H9 (cell line): ENCODE results near the gene SLC24A1. TPM values are rescaled to one million over a fixed set of nuclear protein-coding genes. Genes with fewer than 3 reads are reported as not detected.

Experiments
- DNase-seq: peaks from one replicate; pipeline ENCODE4 v3.0.0-alpha.2; 2017
- H2AFZ ChIP-seq: one replicate; pipeline ENCODE4 v1.6.1; 2013; ENCODE audit warnings: mild to moderate bottlenecking, low read length, control low read depth, moderate library complexity
- H2AK5ac ChIP-seq: 2 replicates; pipeline ENCODE4 v1.6.1; 2013; ENCODE audit warnings: low read length, control low read depth, mixed read lengths; ENCODE audit not compliant: insufficient read length
- H2BK120ac ChIP-seq: one replicate; pipeline ENCODE4 v1.6.1; 2013; ENCODE audit warnings: low read depth, mild to moderate bottlenecking, low read length, control low read depth, inconsistent platforms; ENCODE audit not compliant: poor library complexity, severe bottlenecking
- H2BK12ac ChIP-seq: 2 replicates; pipeline ENCODE4 v1.6.1; 2013; ENCODE audit warnings: low read length, control low read depth, mixed read lengths, low read depth; ENCODE audit not compliant: insufficient read length
- H2BK15ac ChIP-seq: 2 replicates; pipeline ENCODE4 v1.6.1; 2013; ENCODE audit warnings: low read depth, low read length, control low read depth
- H2BK20ac ChIP-seq: one replicate; pipeline ENCODE4 v1.6.1; 2013; ENCODE audit warnings: low read depth, mild to moderate bottlenecking, low read length, control low read depth, inconsistent platforms; ENCODE audit not compliant: poor library complexity, severe bottlenecking
- H2BK5ac ChIP-seq: 2 replicates; pipeline ENCODE4 v1.6.1; 2013; ENCODE audit warnings: low read length, control low read depth, mixed read lengths; ENCODE audit not compliant: insufficient read length
- H3K14ac ChIP-seq: 2 replicates; pipeline ENCODE4 v1.6.1; 2013; ENCODE audit warnings: low read length, control low read depth; ENCODE audit not compliant: insufficient read depth
- H3K18ac ChIP-seq: 2 replicates; pipeline ENCODE4 v1.6.1; 2013; ENCODE audit warnings: low read depth, mild to moderate bottlenecking, mixed read lengths, low read length, control low read depth; ENCODE audit not compliant: insufficient read length
- H3K23ac ChIP-seq: 2 replicates; pipeline ENCODE4 v1.6.1; 2013; ENCODE audit warnings: low read length, control low read depth, mixed read lengths, low read depth; ENCODE audit not compliant: insufficient read length
- H3K23me2 ChIP-seq: 2 replicates; pipeline ENCODE4 v1.6.1; 2013; ENCODE audit warnings: low read depth, mild to moderate bottlenecking, mixed read lengths, low read length, control low read depth; ENCODE audit not compliant: insufficient read length, poor library complexity, severe bottlenecking
- H3K27ac ChIP-seq: 2 replicates; pipeline ENCODE4 v1.5.1; 2013; ENCODE audit warnings: low read length, control low read depth, mixed read lengths, low read depth; ENCODE audit not compliant: insufficient read length
- H3K27me3 ChIP-seq: 2 replicates; pipeline ENCODE4 v1.6.1; 2013; ENCODE audit warnings: low read length, control low read depth, inconsistent platforms; ENCODE audit not compliant: insufficient read depth
- H3K4ac ChIP-seq: 2 replicates; pipeline ENCODE4 v1.6.1; 2013; ENCODE audit warnings: low read depth, mild to moderate bottlenecking, control low read depth, inconsistent platforms, low read length, moderate library complexity
- H3K4me1 ChIP-seq: 2 replicates; pipeline ENCODE4 v1.6.1; 2013; ENCODE audit warnings: low read length, control low read depth, inconsistent platforms; ENCODE audit not compliant: insufficient read depth
- H3K4me2 ChIP-seq: 2 replicates; pipeline ENCODE4 v1.6.1; 2013; ENCODE audit warnings: low read length, control low read depth, mixed read lengths; ENCODE audit not compliant: insufficient read length, insufficient read depth
- H3K56ac ChIP-seq: 2 replicates; pipeline ENCODE4 v1.6.1; 2013; ENCODE audit warnings: low read depth, mild to moderate bottlenecking, mixed read lengths, low read length, control low read depth; ENCODE audit not compliant: insufficient read length
- H3K79me1 ChIP-seq: 2 replicates; pipeline ENCODE4 v1.6.1; 2013; ENCODE audit warnings: low read depth, mild to moderate bottlenecking, moderate library complexity, low read length, control low read depth, inconsistent platforms; ENCODE audit not compliant: insufficient read depth, poor library complexity, severe bottlenecking
- H3K79me2 ChIP-seq: 2 replicates; pipeline ENCODE4 v1.6.1; 2013; ENCODE audit warnings: low read length, control low read depth, inconsistent platforms; ENCODE audit not compliant: insufficient read depth
- H3K9ac ChIP-seq: 2 replicates; pipeline ENCODE4 v1.6.1; 2013; ENCODE audit warnings: low read length, control low read depth, mixed read lengths; ENCODE audit not compliant: insufficient read length; ENCODE audit errors: extremely low read depth
- H3K9me3 ChIP-seq: one replicate; pipeline ENCODE4 v1.6.1; 2013; ENCODE audit warnings: low read depth, low read length, inconsistent platforms; ENCODE audit not compliant: control insufficient read depth
- H3T11ph ChIP-seq: one replicate; pipeline ENCODE4 v1.6.1; 2013; ENCODE audit warnings: mild to moderate bottlenecking, low read length, control low read depth, inconsistent platforms
- H4K20me1 ChIP-seq: one replicate; pipeline ENCODE4 v1.6.1; 2013; ENCODE audit not compliant: control insufficient read depth, insufficient read length, insufficient read depth
- H4K5ac ChIP-seq: 2 replicates; pipeline ENCODE4 v1.6.1; 2013; ENCODE audit warnings: low read depth, mild to moderate bottlenecking, mixed read lengths, low read length, control low read depth; ENCODE audit not compliant: insufficient read length
- H4K8ac ChIP-seq: replicated peaks from 2 replicates; pipeline ENCODE4 v1.6.1; 2013; ENCODE audit warnings: low read length, control low read depth, mixed read lengths, low read depth; ENCODE audit not compliant: insufficient read length
- H4K91ac ChIP-seq: 2 replicates; pipeline ENCODE4 v1.6.1; 2013; ENCODE audit warnings: low read depth, mild to moderate bottlenecking, moderate library complexity, mixed read lengths, low read length, control low read depth; ENCODE audit not compliant: insufficient read length
- H3K27ac Mint-ChIP-seq, 3 experiments: 2 replicates in 2 of 3; 3 replicates in 1 of 3; pipeline ENCODE4 v1.8.0; 2020 to 2021; ENCODE audit warnings: mixed read lengths in 3 of 3, mild to moderate bottlenecking in 1 of 3, moderate library complexity in 1 of 3
- H3K27me3 Mint-ChIP-seq: 2 replicates; pipeline ENCODE4 v1.8.0; 2021; ENCODE audit warnings: low read depth, mild to moderate bottlenecking, moderate library complexity, mixed read lengths
- H3K36me3 Mint-ChIP-seq, 3 experiments: 2 replicates in 2 of 3; 3 replicates in 1 of 3; pipeline ENCODE4 v1.8.0; 2020 to 2021; ENCODE audit warnings: low read depth in 3 of 3, mixed read lengths in 3 of 3; ENCODE audit not compliant: insufficient read depth in 1 of 3
- H3K4me1 Mint-ChIP-seq, 2 experiments: 2 replicates each; pipeline ENCODE4 v1.8.0; 2020; ENCODE audit warnings: mixed read lengths in 2 of 2
- H3K4me3 Mint-ChIP-seq, 2 experiments: 2 replicates in 1 of 2; 3 replicates in 1 of 2; pipeline ENCODE4 v1.8.0; 2020 to 2021; ENCODE audit warnings: mild to moderate bottlenecking in 2 of 2, mixed read lengths in 2 of 2, moderate library complexity in 1 of 2
- H3K9me3 Mint-ChIP-seq, 2 experiments: 2 replicates in 1 of 2; 3 replicates in 1 of 2; pipeline ENCODE4 v1.8.0; 2020; ENCODE audit warnings: mild to moderate bottlenecking in 2 of 2, mixed read lengths in 2 of 2, moderate library complexity in 1 of 2
- CTCF ChIP-seq: fragments of 200-600 bp; sonication (generic); conservative IDR thresholded peaks from 3 replicates; pipeline ENCODE4 v1.8.0; 2021; ENCODE audit warnings: antibody characterized with exemption, mild to moderate bottlenecking
- WGBS: extraction: QIAGEN DNeasy Blood & Tissue Kit; methylation state at CpG from one replicate; pipeline ENCODE4 v1.1.7; 2013; ENCODE audit warnings: missing lambda C conversion rate, low lambda C conversion rate, mixed read lengths; ENCODE audit not compliant: insufficient read length; ENCODE audit errors: extremely low coverage; 5-methylcytosine and 5-hydroxymethylcytosine counted together
- total RNA-seq: library from RNA; stranded (reverse); gene quantifications from 2 replicates; pipeline ENCODE4 v1.2.1, GENCODE V29; 2021

SLC24A1 gene
- total RNA-seq, 1 experiment from 2014 or later, result 8.6 TPM

DNA sequence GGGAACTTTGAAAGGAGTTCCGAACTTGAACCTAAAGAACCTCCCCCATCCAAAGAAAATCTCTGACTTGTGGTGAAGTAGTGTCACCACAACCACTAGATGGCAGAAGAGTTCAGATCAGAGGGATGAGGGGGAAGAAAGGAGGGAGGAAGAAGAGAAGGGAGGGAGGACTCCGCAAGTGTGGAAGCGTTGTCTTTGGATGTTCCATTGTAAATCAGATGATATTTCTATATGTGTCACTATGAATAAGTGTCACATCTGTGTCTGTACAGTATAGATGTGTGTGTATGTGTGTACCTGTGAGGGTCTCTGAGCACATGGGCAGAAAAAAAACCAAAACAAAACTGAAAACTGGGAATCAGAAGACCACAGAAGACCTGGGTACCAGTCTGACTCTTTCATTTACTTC lies 16.9 kb downstream of the SLC24A1 start:
- Histone ChIP-seq H2AFZ (no peak overlapping the region), H2BK20ac (no peak overlapping the region), H3K4me1 (no peaks in the 10 kb centered on the region), H2BK120ac (no peak overlapping the region), H3K9ac (no peak overlapping the region), H4K91ac (no peak overlapping the region), H3K79me2 (no peaks in the 10 kb centered on the region), H3K18ac (no peak overlapping the region), H3K27me3 (no peaks in the 10 kb centered on the region), H3K27ac (no peak overlapping the region), H2AK5ac (no peak overlapping the region), H3K14ac (no peak overlapping the region), H3K56ac (no peak overlapping the region), H2BK15ac (no peak overlapping the region), H3K4ac (no peak overlapping the region), H4K5ac (no peak overlapping the region), H4K20me1 (no peaks in the 10 kb centered on the region), H3K9me3 (no peaks in the 10 kb centered on the region), H3K23me2 (no peaks in the 10 kb centered on the region), H3K79me1 (no peaks in the 10 kb centered on the region), H2BK5ac (no peak overlapping the region), H2BK12ac (no peak overlapping the region), H3K23ac (no peak overlapping the region), H3T11ph (no peak overlapping the region), H4K8ac (no peak overlapping the region), H3K4me2 (no peak overlapping the region)
- no CpG with 5 or more reads among the region's 3 CpGs for WGBS
- no peak overlapping the region for H3K4me3 Mint-ChIP-seq
- H3K36me3 Mint-ChIP-seq, result no peaks in the 10 kb centered on the region
- peaks cover 11 to 14% of the 10 kb centered on the region in 2 experiments for H3K4me1 Mint-ChIP-seq
- TF ChIP-seq CTCF, result peak; percentile 88
- H3K27me3 Mint-ChIP-seq, result no peaks in the 10 kb centered on the region
- H3K9me3 Mint-ChIP-seq, result no peaks in the 10 kb centered on the region
- DNase-seq, result no peak
- H3K27ac Mint-ChIP-seq, result no peak overlapping the region; a peak in 1 of 7 replicates
